MM.1S (cell line): ENCODE measurements around the gene KBTBD4.
A peak's percentile ranks its signal among the peaks of the same experiment; 100 is the strongest.

Experiments used
- DNase-seq: peaks from one replicate; pipeline ENCODE4 v3.0.0-alpha.2; 2015
- H2AFZ ChIP-seq: fragments of 300-600 bp; sonication (generic); 2 replicates; pipeline ENCODE4 v1.6.0; 2016; ENCODE audit warnings: antibody characterized with exemption, low read length
- H3F3A ChIP-seq: fragments of 300-600 bp; sonication (generic); 2 replicates; pipeline ENCODE4 v1.6.1; 2016; ENCODE audit warnings: mild to moderate bottlenecking, antibody characterized with exemption, low read length, moderate library complexity, mixed read lengths; ENCODE audit not compliant: insufficient read depth
- H3K27ac ChIP-seq: fragments of 300-600 bp; sonication (generic); 2 replicates; pipeline ENCODE4 v1.5.1; 2016; ENCODE audit warnings: mild to moderate bottlenecking, low read length
- H3K27me3 ChIP-seq: fragments of 300-600 bp; sonication (generic); replicated peaks from 2 replicates; pipeline ENCODE4 v1.6.0; 2016; ENCODE audit warnings: low read length; ENCODE audit not compliant: insufficient read depth
- H3K36me3 ChIP-seq: fragments of 300-600 bp; sonication (generic); replicated peaks from 2 replicates; pipeline ENCODE4 v1.6.1; 2016; ENCODE audit warnings: mild to moderate bottlenecking, low read length, mixed read lengths; ENCODE audit not compliant: insufficient read depth
- H3K4me1 ChIP-seq: fragments of 300-600 bp; sonication (generic); 2 replicates; pipeline ENCODE4 v1.6.1; 2016; ENCODE audit warnings: low read length, mixed read lengths
- H3K4me2 ChIP-seq: fragments of 300-600 bp; sonication (generic); 2 replicates; pipeline ENCODE4 v1.6.0; 2016; ENCODE audit warnings: low read depth, low read length
- H3K4me3 ChIP-seq: fragments of 300-600 bp; sonication (generic); 2 replicates; pipeline ENCODE4 v1.5.1; 2016; ENCODE audit warnings: low read length, mixed read lengths
- H3K79me2 ChIP-seq: fragments of 300-600 bp; sonication (generic); 2 replicates; pipeline ENCODE4 v1.6.1; 2016; ENCODE audit warnings: mixed run types, low read length, mixed read lengths
- H3K9ac ChIP-seq: fragments of 300-600 bp; sonication (generic); 2 replicates; pipeline ENCODE4 v1.6.1; 2016; ENCODE audit warnings: low read length, mixed read lengths
- H3K9me2 ChIP-seq: fragments of 300-600 bp; sonication (generic); replicated peaks from 2 replicates; pipeline ENCODE4 v1.6.1; 2016; ENCODE audit warnings: mild to moderate bottlenecking, low read length, mixed read lengths; ENCODE audit not compliant: insufficient read depth
- H3K9me3 ChIP-seq: fragments of 300-600 bp; sonication (generic); replicated peaks from 2 replicates; pipeline ENCODE4 v1.6.1; 2016; ENCODE audit warnings: mild to moderate bottlenecking, low read length, mixed read lengths; ENCODE audit not compliant: insufficient read depth
- H4K20me1 ChIP-seq: fragments of 300-600 bp; sonication (generic); 2 replicates; pipeline ENCODE4 v1.6.1; 2016; ENCODE audit warnings: mild to moderate bottlenecking, low read length, moderate library complexity, mixed read lengths; ENCODE audit not compliant: insufficient read depth
- EZH2 ChIP-seq: fragments of 300-600 bp; sonication (generic); optimal IDR thresholded peaks from 2 replicates; pipeline ENCODE3; 2017; ENCODE audit warnings: low read depth, mild to moderate bottlenecking, antibody characterized with exemption, low read length, mixed read lengths
- EZH2phosphoT487 ChIP-seq: fragments of 300-600 bp; sonication (generic); IDR thresholded peaks from 2 replicates; pipeline ENCODE4 v1.6.1; 2018; ENCODE audit warnings: antibody characterized with exemption, low read length
- TF ChIP-seq, protein P1 (sequence below): fragments of 300-600 bp; sonication (generic); IDR thresholded peaks from 2 replicates; pipeline ENCODE4 v1.5.1; 2016; ENCODE audit warnings: antibody characterized with exemption, low read length, mixed read lengths

The KBTBD4 gene

GRCh38 chr11:47523490-47524225, 55.1 kb downstream of the KBTBD4 start:
- no peak overlapping the region for H2AFZ ChIP-seq
- no peaks in the 10 kb centered on the region for H3K9me2 ChIP-seq
- H3K4me1 ChIP-seq = peaks cover 53% of the 10 kb centered on the region
- peaks cover 48% of the 10 kb centered on the region for H3F3A ChIP-seq
- H3K79me2 ChIP-seq = peaks cover 98% of the 10 kb centered on the region
- peak overlapping the region; percentile 6; the same call in 1 of the 2 replicates for H3K4me3 ChIP-seq
- 0 out of 2 replicates have a peak, but pooled peaks cover 17% of the 10 kb centered on the region for H4K20me1 ChIP-seq
- peak overlapping the region; percentile 63 for H3K4me2 ChIP-seq
- H3K9me3 ChIP-seq = no peaks in the 10 kb centered on the region
- DNase-seq = peak; percentile 43
- peak overlapping the region; percentile 57; the same call in 1 of the 2 replicates for H3K27ac ChIP-seq
- H3K27me3 ChIP-seq = no peaks in the 10 kb centered on the region
- no peaks in the 10 kb centered on the region for H3K36me3 ChIP-seq
- H3K9ac ChIP-seq = no peak overlapping the region
- TF ChIP-seq, protein P1, sequence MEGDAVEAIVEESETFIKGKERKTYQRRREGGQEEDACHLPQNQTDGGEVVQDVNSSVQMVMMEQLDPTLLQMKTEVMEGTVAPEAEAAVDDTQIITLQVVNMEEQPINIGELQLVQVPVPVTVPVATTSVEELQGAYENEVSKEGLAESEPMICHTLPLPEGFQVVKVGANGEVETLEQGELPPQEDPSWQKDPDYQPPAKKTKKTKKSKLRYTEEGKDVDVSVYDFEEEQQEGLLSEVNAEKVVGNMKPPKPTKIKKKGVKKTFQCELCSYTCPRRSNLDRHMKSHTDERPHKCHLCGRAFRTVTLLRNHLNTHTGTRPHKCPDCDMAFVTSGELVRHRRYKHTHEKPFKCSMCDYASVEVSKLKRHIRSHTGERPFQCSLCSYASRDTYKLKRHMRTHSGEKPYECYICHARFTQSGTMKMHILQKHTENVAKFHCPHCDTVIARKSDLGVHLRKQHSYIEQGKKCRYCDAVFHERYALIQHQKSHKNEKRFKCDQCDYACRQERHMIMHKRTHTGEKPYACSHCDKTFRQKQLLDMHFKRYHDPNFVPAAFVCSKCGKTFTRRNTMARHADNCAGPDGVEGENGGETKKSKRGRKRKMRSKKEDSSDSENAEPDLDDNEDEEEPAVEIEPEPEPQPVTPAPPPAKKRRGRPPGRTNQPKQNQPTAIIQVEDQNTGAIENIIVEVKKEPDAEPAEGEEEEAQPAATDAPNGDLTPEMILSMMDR = no peak
- TF ChIP-seq EZH2phosphoT487 = no peak
- no peak for TF ChIP-seq EZH2
